ENCODE measurements around the gene GRIP1.
"Not testable (repeated sequence)": the region's sequence is repeated elsewhere in the genome, so short reads cannot be mapped to it uniquely, and the experiment has no call there.

The GRIP1 gene

GRCh38 chr12:66309606-66310005 lies 369.3 kb downstream of the GRIP1 start:
- no peak for DNase-seq

GRCh38 chr12:66304296-66304900 lies 374.5 kb downstream of the GRIP1 start:
- no peak for DNase-seq

- not testable (repeated sequence) for DNase-seq
These were observed 375.5 kb downstream of the GRIP1 start for GRCh38 chr12:66303316-66303804.

DNA sequence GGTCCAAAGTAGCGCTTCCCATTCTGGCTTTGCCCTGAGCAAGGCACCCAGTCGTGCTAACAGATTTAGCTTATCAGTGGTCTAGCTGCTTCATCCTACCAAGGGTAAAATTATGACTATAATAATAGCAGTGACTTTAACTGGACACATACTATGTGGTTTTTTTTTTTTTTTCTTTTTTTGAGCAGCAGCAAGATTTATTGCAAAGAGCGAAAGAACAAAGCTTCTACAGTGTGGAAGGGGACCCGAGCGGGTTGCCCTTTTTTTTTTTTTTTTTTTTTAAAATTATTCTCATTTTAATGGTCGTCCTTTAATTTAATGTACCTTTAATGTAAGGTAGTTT lies 376.1 kb downstream of the GRIP1 start:
- no peak for DNase-seq

GRCh38 chr12:66301944-66302826 lies 376.7 kb downstream of the GRIP1 start, which contains the start of gene HELB:
Gene HELB, plus strand, starts transcription at chr12:66302493. Its CDS starts 111 bp downstream, at chr12:66302604.
- DNase-seq = peak; percentile 95

GRCh38 chr12:66297923-66298322 lies 381.0 kb downstream of the GRIP1 start:
- no peak for DNase-seq
